RKO (cell line): ENCODE results near the gene NBAS.

ENCODE experiments used
- DNase-seq: peaks from one replicate; pipeline ENCODE4 v3.0.0-alpha.2; 2016; ENCODE audit warnings: low spot score

The NBAS gene

GRCh38 chr2:15591373-15591691 is 30.2 kb upstream of the NBAS start:
- DNase-seq = no peak

- peak; percentile 69 for DNase-seq
Measured at GRCh38 chr2:15588329-15588919, 27.3 kb upstream of the NBAS start.

GRCh38 chr2:15584767-15585469 is 23.8 kb upstream of the NBAS start:
- DNase-seq = peak; percentile 40

GRCh38 chr2:15584316-15584715 is 23.2 kb upstream of the NBAS start:
- no peak for DNase-seq

- DNase-seq = no peak
Measured at GRCh38 chr2:15583826-15584225, 22.7 kb upstream of the NBAS start.

GRCh38 chr2:15582710-15583357 is 21.7 kb upstream of the NBAS start:
- DNase-seq = no peak

- DNase-seq = no peak
Measured at GRCh38 chr2:15580451-15580850, 19.3 kb upstream of the NBAS start.

GRCh38 chr2:15579641-15580040 is 18.5 kb upstream of the NBAS start:
- DNase-seq = peak; percentile 18

GRCh38 chr2:15577071-15577735 is 16.1 kb upstream of the NBAS start:
- DNase-seq = peak; percentile 75

GRCh38 chr2:15571729-15572128 is 10.6 kb upstream of the NBAS start:
- DNase-seq = no peak

- no peak for DNase-seq
Measured at GRCh38 chr2:15570104-15570503, 9.0 kb upstream of the NBAS start.

- no peak for DNase-seq
Measured at GRCh38 chr2:15568874-15569273, 7.7 kb upstream of the NBAS start.

GRCh38 chr2:15566912-15567311 is 5.8 kb upstream of the NBAS start:
- no peak for DNase-seq

- DNase-seq = no peak
Measured at GRCh38 chr2:15565994-15566671, 5.0 kb upstream of the NBAS start.

- no peak for DNase-seq
Measured at GRCh38 chr2:15565392-15565791, 4.3 kb upstream of the NBAS start.

GRCh38 chr2:15563227-15564100 is 2.3 kb upstream of the NBAS start:
- DNase-seq = no peak

GRCh38 chr2:15562354-15563031 is 1.4 kb upstream of the NBAS start:
- no peak for DNase-seq

- peak; percentile 59 for DNase-seq
Measured at GRCh38 chr2:15561574-15562344, 625 bp upstream of the NBAS start.

- DNase-seq = peak; percentile 71
Measured at GRCh38 chr2:15560140-15560987, 770 bp downstream of the NBAS start.
